Peyer's patch (tissue), 4 donors: ENCODE measurements around the gene ABHD12. TPM values are rescaled to one million over a fixed set of nuclear protein-coding genes. Genes with fewer than 3 reads are reported as not detected.

ENCODE experiments used
- DNase-seq, 3 donors: peaks; one replicate each; pipeline ENCODE4 v3.0.0-alpha.2; 2017 to 2019
- H3K27ac ChIP-seq, 4 donors: fragments of 200-600 bp; sonication (generic); one replicate each; pipeline ENCODE4 v1.5.1; 2016 to 2019
- H3K27me3 ChIP-seq, 2 donors: fragments of 200-600 bp; sonication (generic); one replicate each; pipeline ENCODE4 v1.5.1; 2019
- H3K36me3 ChIP-seq, 3 donors: fragments of 200-600 bp; sonication (generic); one replicate each; pipeline ENCODE4 v1.5.1; 2016 to 2019
- H3K4me1 ChIP-seq, 4 donors: fragments of 200-600 bp; sonication (generic); one replicate each; pipeline ENCODE4 v1.5.1; 2016 to 2019
- H3K4me3 ChIP-seq, 4 donors: fragments of 200-600 bp; sonication (generic); 1 replicate in 3 of 4; 2 replicates in 1 of 4; pipeline ENCODE4 v1.5.1; 2016 to 2019; ENCODE audit warnings: mild to moderate bottlenecking in 1 of 4
- H3K9me3 ChIP-seq, 4 donors: fragments of 200-600 bp; sonication (generic); one replicate each; pipeline ENCODE4 v1.5.1; 2016 to 2019; ENCODE audit warnings: mild to moderate bottlenecking in 1 of 4
- CTCF ChIP-seq, 6 experiments: fragments of 450-650 bp in 4 of 6; fragments of 200-600 bp in 2 of 6; sonication (generic) in 1 of 6; IDR thresholded peaks; one replicate each; pipeline ENCODE4 v1.5.1; 2017 to 2019; ENCODE audit warnings: antibody characterized with exemption in 6 of 6, mild to moderate bottlenecking in 3 of 6, moderate library complexity in 1 of 6
- POLR2A ChIP-seq, 2 donors: fragments of 450-650 bp; IDR thresholded peaks; one replicate each; pipeline ENCODE4 v1.5.1; 2017; ENCODE audit warnings: antibody characterized with exemption in 2 of 2, mild to moderate bottlenecking in 2 of 2, moderate library complexity in 2 of 2
- total RNA-seq, 4 donors: library from RNA; depleted of rRNA; stranded (reverse); fragments of >200 nt; gene quantifications; one replicate each; pipeline ENCODE4 v1.1.0, GENCODE V29; 2016

The ABHD12 gene
- total RNA-seq, 4 donors from 2014 or later = 46.2 to 95.4 (median 73.5) TPM

- H3K27me3 ChIP-seq = no peaks in the 10 kb centered on the region
- no peak overlapping the region for H3K4me3 ChIP-seq
- peaks cover 0 to 9% (median 0%) of the 10 kb centered on the region in 4 donors for H3K4me1 ChIP-seq
- TF ChIP-seq POLR2A (IDR thresholded peaks at IDR 0.05) (no peak), CTCF (IDR thresholded peaks at IDR 0.05) (no peak)
- H3K9me3 ChIP-seq = no peaks in the 10 kb centered on the region
- H3K36me3 ChIP-seq = no peaks in the 10 kb centered on the region
- no peak for DNase-seq
- no peak overlapping the region for H3K27ac ChIP-seq
Measured at GRCh38 chr20:25380945-25381614, 9.6 kb downstream of the ABHD12 start.

GRCh38 chr20:25378884-25379733 is 11.5 kb downstream of the ABHD12 start:
- TF ChIP-seq POLR2A (IDR thresholded peaks at IDR 0.05) (no peak), CTCF (IDR thresholded peaks at IDR 0.05) (no peak)
- no peak overlapping the region for H3K4me3 ChIP-seq
- no peaks in the 10 kb centered on the region for H3K9me3 ChIP-seq
- H3K27ac ChIP-seq = no peak overlapping the region
- no peaks in the 10 kb centered on the region for H3K27me3 ChIP-seq
- H3K36me3 ChIP-seq = no peaks in the 10 kb centered on the region
- DNase-seq = no peak
- H3K4me1 ChIP-seq = peaks cover 0 to 9% (median 0%) of the 10 kb centered on the region in 4 donors

- H3K9me3 ChIP-seq = no peaks in the 10 kb centered on the region
- no peaks in the 10 kb centered on the region for H3K36me3 ChIP-seq
- H3K4me1 ChIP-seq = peaks cover 0 to 9% (median 0%) of the 10 kb centered on the region in 4 donors
- no peak overlapping the region for H3K4me3 ChIP-seq
- no peak overlapping the region for H3K27ac ChIP-seq
- no peak for DNase-seq
- TF ChIP-seq POLR2A (IDR thresholded peaks at IDR 0.05) (no peak), CTCF (IDR thresholded peaks at IDR 0.05) (no peak)
- H3K27me3 ChIP-seq = no peaks in the 10 kb centered on the region
Measured at GRCh38 chr20:25378189-25378883, 12.3 kb downstream of the ABHD12 start.

- no peak for TF ChIP-seq POLR2A (IDR thresholded peaks at IDR 0.05)
- no peak for TF ChIP-seq CTCF (IDR thresholded peaks at IDR 0.05)
- no peak for DNase-seq
- Histone ChIP-seq H3K4me1 (peaks cover 0 to 9% (median 0%) of the 10 kb centered on the region in 4 donors), H3K4me3 (no peak overlapping the region), H3K9me3 (no peaks in the 10 kb centered on the region), H3K36me3 (no peaks in the 10 kb centered on the region), H3K27ac (no peak overlapping the region), H3K27me3 (no peaks in the 10 kb centered on the region)
Measured at GRCh38 chr20:25376886-25377285, 13.7 kb downstream of the ABHD12 start.

GRCh38 chr20:25376236-25376635 is 14.4 kb downstream of the ABHD12 start:
- no peak for TF ChIP-seq POLR2A (IDR thresholded peaks at IDR 0.05)
- Histone ChIP-seq H3K27me3 (no peaks in the 10 kb centered on the region), H3K27ac (no peak overlapping the region), H3K36me3 (no peaks in the 10 kb centered on the region), H3K4me1 (peaks cover 0 to 9% (median 0%) of the 10 kb centered on the region in 4 donors), H3K4me3 (no peak overlapping the region), H3K9me3 (no peaks in the 10 kb centered on the region)
- no peak for DNase-seq
